Fibroblast of skin of left quadriceps (primary cell): ENCODE measurements around the gene AEN.
A peak's percentile ranks its signal among the peaks of the same experiment; 100 is the strongest.

ENCODE experiments used
- DNase-seq, 2 experiments: peaks; one replicate each; pipeline ENCODE4 v3.0.0-alpha.2; 2013; ENCODE audit warnings: low read depth in 2 of 2

The AEN gene

GRCh38 chr15:88620995-88621772 is at the start of gene AEN:
AEN (plus strand) TSS chr15:88621340; CDS start chr15:88626210, 4,870 bp downstream.
- DNase-seq: peak; percentile 92 to 93

- DNase-seq: no peak
Observed at GRCh38 chr15:88571852-88572259, 49.3 kb upstream of the AEN start.

- no peak for DNase-seq
Observed at GRCh38 chr15:88574077-88574476, 47.1 kb upstream of the AEN start.

- no peak for DNase-seq
Observed at GRCh38 chr15:88574655-88575054, 46.5 kb upstream of the AEN start.

- DNase-seq: no peak
Observed at GRCh38 chr15:88579322-88579721, 41.8 kb upstream of the AEN start.

GRCh38 chr15:88580532-88580931 is 40.6 kb upstream of the AEN start:
- no peak for DNase-seq

- DNase-seq: no peak
Observed at GRCh38 chr15:88586401-88587162, 34.6 kb upstream of the AEN start.

GRCh38 chr15:88590759-88591158 is 30.4 kb upstream of the AEN start:
- DNase-seq: no peak

- DNase-seq: no peak
Observed at GRCh38 chr15:88591384-88591783, 29.8 kb upstream of the AEN start.

GRCh38 chr15:88603885-88604284 is 17.3 kb upstream of the AEN start:
- DNase-seq: no peak

GRCh38 chr15:88604381-88605188 is 16.6 kb upstream of the AEN start:
- no peak for DNase-seq

GRCh38 chr15:88605189-88606069 is 15.7 kb upstream of the AEN start:
- DNase-seq: no peak

- DNase-seq: no peak
Observed at GRCh38 chr15:88606070-88606794, 14.9 kb upstream of the AEN start.

GRCh38 chr15:88607951-88608350 is 13.2 kb upstream of the AEN start:
- no peak for DNase-seq

- DNase-seq: no peak
Observed at GRCh38 chr15:88608607-88609181, 12.4 kb upstream of the AEN start.

GRCh38 chr15:88609344-88610090 is 11.6 kb upstream of the AEN start:
- DNase-seq: no peak

- DNase-seq: no peak
Observed at GRCh38 chr15:88610701-88611231, 10.4 kb upstream of the AEN start.

- no peak for DNase-seq
Observed at GRCh38 chr15:88612186-88612796, 8.8 kb upstream of the AEN start.
